Activated CD8-positive, alpha-beta memory T cell treated with anti-CD3 and anti-CD28 coated beads, Interleukin-2, amount 10 ng/mL, durations not matched to agents 7 days and 5 days (primary cell): ENCODE measurements around the gene FARP1. TPM values are rescaled to one million over a fixed set of nuclear protein-coding genes. Genes with fewer than 3 reads are reported as not detected.

Experiments used
- ATAC-seq: fragments of 150-1000 bp; cut with Tn5 transposase; one replicate; pipeline ENCODE4 v1.10.0; 2021; ENCODE audit warnings: moderate library complexity
- CTCF ChIA-PET: fragments of 350-600 bp; sonication (Branson Sonifier 250); formaldehyde crosslinking; loops from one replicate; lab custom pipeline; 2021; ENCODE audit warnings: antibody characterized with exemption; lab: Charles Lee
- DNase-seq: peaks from one replicate; pipeline ENCODE4 v3.0.0-alpha.2; 2020
- H3K27ac Mint-ChIP-seq: one replicate; pipeline ENCODE4 v1.8.0; 2021; ENCODE audit warnings: mild to moderate bottlenecking, mixed read lengths
- H3K27me3 Mint-ChIP-seq: one replicate; pipeline ENCODE4 v1.8.0; 2021; ENCODE audit warnings: mixed read lengths
- H3K36me3 Mint-ChIP-seq: one replicate; pipeline ENCODE4 v1.8.0; 2021; ENCODE audit warnings: mild to moderate bottlenecking, mixed read lengths
- H3K4me1 Mint-ChIP-seq: one replicate; pipeline ENCODE4 v1.8.0; 2021; ENCODE audit warnings: mixed read lengths
- H3K4me3 Mint-ChIP-seq: one replicate; pipeline ENCODE4 v1.8.0; 2021; ENCODE audit warnings: mild to moderate bottlenecking, moderate library complexity, mixed read lengths
- H3K9me3 Mint-ChIP-seq: one replicate; pipeline ENCODE4 v1.8.0; 2022; ENCODE audit warnings: low read depth, mixed read lengths
- microRNA-seq: library from miRNA; unstranded; fragments of <30 nt; microRNA quantifications from one replicate; pipeline ENCODE4 v1.2.0, GENCODE V29; 2022
- total RNA-seq, 2 experiments: library from RNA; stranded (reverse); gene quantifications; one replicate each; pipeline ENCODE4 v1.2.3, GENCODE V29; 2021

The FARP1 gene
- total RNA-seq, 2 experiments from 2014 or later, result 0.44 to 0.87 TPM

DNA sequence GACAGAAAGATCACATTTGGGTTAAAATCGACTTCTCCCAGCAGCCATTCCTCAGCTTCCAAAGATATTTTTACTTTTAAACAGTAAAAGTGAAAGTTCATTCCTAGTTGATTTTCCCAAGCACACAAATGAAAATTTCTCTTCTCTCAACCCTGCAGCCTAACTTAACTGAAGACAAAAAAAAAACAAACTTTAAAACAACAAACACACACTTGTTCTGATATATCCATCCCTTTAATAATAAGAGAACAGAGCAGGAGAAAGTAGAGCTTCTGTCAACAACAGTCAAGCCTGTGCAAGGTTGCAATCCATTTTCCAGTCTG is 361.1 kb downstream of the FARP1 start:
- peak; percentile 15 for ATAC-seq
- no peaks in the 10 kb centered on the region for H3K9me3 Mint-ChIP-seq
- no peak overlapping the region for H3K27ac Mint-ChIP-seq

DNA sequence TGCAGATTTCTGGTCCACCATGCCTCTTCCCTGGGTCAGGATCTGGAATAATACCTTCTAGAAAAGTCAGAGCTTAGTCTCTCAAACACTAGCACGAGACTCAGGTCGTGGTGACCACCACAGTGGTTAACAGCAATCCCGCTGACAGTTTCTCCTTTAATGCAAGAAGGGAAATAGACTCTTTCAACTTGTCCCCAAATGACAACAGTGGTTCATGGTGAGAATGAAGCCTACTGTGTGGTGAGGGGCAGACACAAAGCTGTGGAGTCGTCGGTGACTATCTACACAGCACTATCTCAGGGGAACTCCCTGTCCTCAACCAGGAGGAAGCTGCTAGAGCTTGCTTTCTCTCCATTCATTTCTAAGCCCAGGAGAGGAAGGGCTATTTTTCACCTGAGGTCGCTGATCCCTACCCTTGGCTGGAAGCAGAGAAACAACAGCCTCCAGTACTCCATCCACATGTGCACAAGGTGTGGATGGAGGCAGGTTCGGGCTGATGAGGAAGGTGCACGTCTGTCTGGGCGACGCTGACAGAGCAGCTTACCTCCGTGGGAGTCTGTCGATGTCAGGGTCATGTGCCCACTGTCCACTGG is 361.6 kb downstream of the FARP1 start:
- peak overlapping the region; percentile 2 for H3K27ac Mint-ChIP-seq
- no peak overlapping the region for H3K4me3 Mint-ChIP-seq
- H3K4me1 Mint-ChIP-seq, result peaks cover 51% of the 10 kb centered on the region
- no peaks in the 10 kb centered on the region for H3K9me3 Mint-ChIP-seq
- H3K27me3 Mint-ChIP-seq, result no peaks in the 10 kb centered on the region
- H3K36me3 Mint-ChIP-seq, result peaks cover 43% of the 10 kb centered on the region
- CTCF ChIA-PET, result interaction anchor here (0.7 to 4.3 kb wide), 8 partner anchors 9 to 169 kb away, joined by 3 to 17 read pairs (median 4); no protein-coding TSS in a partner anchor
- ATAC-seq, result peak; percentile 91
- DNase-seq, result peak; percentile 83

More for the DNA sequence above, 361.1 kb downstream of the FARP1 start:
- Mint-ChIP-seq H3K4me3 (no peak overlapping the region), H3K4me1 (peaks cover 47% of the 10 kb centered on the region), H3K36me3 (peaks cover 47% of the 10 kb centered on the region), H3K27me3 (no peaks in the 10 kb centered on the region)
- no peak for DNase-seq
- CTCF ChIA-PET, result interaction anchor here (0.9 to 4.3 kb wide), 7 partner anchors 9 to 169 kb away, joined by 3 to 17 read pairs (median 4); no protein-coding TSS in a partner anchor

Small RNAs within 50 kb of the gene (microRNA-seq; reads per million reads assigned to microRNA genes)
- gene MIR3170, result not detected

Other genes starting within 250 kb of the FARP1 start
- gene IPO5, start 189.4 kb upstream of the FARP1 start, total RNA-seq, result 100 to 1,000 TPM; 101 to 136 TPM
- gene RNF113B, start 34.2 kb downstream of the FARP1 start, total RNA-seq, result not detected